SK-N-SH (cell line): Measurements from ENCODE around the gene HDAC7.

Source experiments
- CTCF ChIP-seq: fragments of 200-600 bp; sonication (generic); IDR thresholded peaks from 2 replicates; pipeline ENCODE4 v1.6.1; 2017; ENCODE audit warnings: antibody characterized with exemption, mild to moderate bottlenecking, moderate library complexity
- EP300 ChIP-seq, 2 experiments: IDR thresholded peaks; 2 replicates each; pipeline versions ENCODE4 v1.4.0 to v1.6.1; 2012; ENCODE audit warnings: borderline replicate concordance in 1 of 2, low read depth in 1 of 2, low read length in 1 of 2
- EZH2phosphoT487 ChIP-seq: fragments of 200-600 bp; sonication (generic); IDR thresholded peaks from 2 replicates; pipeline ENCODE4 v1.6.1; 2017; ENCODE audit warnings: low read depth, mixed run types, mild to moderate bottlenecking, antibody characterized with exemption, moderate library complexity, borderline replicate concordance
- PBX3 ChIP-seq: IDR thresholded peaks from 2 replicates; pipeline ENCODE4; 2012
- POLR2AphosphoS5 ChIP-seq: IDR thresholded peaks from 2 replicates; pipeline ENCODE4 v1.6.1; 2012; ENCODE audit warnings: low read depth, low read length
- RAD21 ChIP-seq: IDR thresholded peaks from 2 replicates; pipeline ENCODE4 v1.6.1; 2012; ENCODE audit warnings: mild to moderate bottlenecking, low read length
- RFX5 ChIP-seq: IDR thresholded peaks from 2 replicates; pipeline ENCODE4 v1.6.1; 2012; ENCODE audit warnings: mild to moderate bottlenecking, improper control_type of control experiment, low read length
- SIN3A ChIP-seq: IDR thresholded peaks from 2 replicates; pipeline ENCODE4 v1.6.1; 2012; ENCODE audit warnings: low read depth, mild to moderate bottlenecking, low read length, moderate library complexity, borderline replicate concordance
- TAF1 ChIP-seq: IDR thresholded peaks from 2 replicates; pipeline ENCODE4 v1.6.1; 2012; ENCODE audit warnings: low read depth, mild to moderate bottlenecking, low read length, moderate library complexity, borderline replicate concordance
- TCF12 ChIP-seq: IDR thresholded peaks from 2 replicates; pipeline ENCODE4 v1.4.0; 2012
- ZBTB33 ChIP-seq: IDR thresholded peaks from 2 replicates; pipeline ENCODE4 v1.4.0; 2012; ENCODE audit warnings: low read depth, borderline replicate concordance
- TF ChIP-seq, protein P1 (sequence below): IDR thresholded peaks from 2 replicates; pipeline ENCODE4 v1.4.0; 2012; ENCODE audit warnings: low read depth
- TF ChIP-seq, protein P2 (sequence below): fragments of 150-350 bp; IDR thresholded peaks from 2 replicates; pipeline ENCODE4 v1.6.1; 2016; ENCODE audit warnings: mild to moderate bottlenecking, low read depth, low read length

- TF ChIP-seq CTCF (no peak), POLR2AphosphoS5 (no peak), ZBTB33 (no peak), TAF1 (no peak), RFX5 (no peak), EZH2phosphoT487 (no peak), RAD21 (no peak), EP300 (IDR thresholded peaks at IDR 0.05; ENCODE audit: borderline replicate concordance in 1 of 2, low read depth in 1 of 2, low read length in 1 of 2) (no peak), PBX3 (no peak), TCF12 (no peak), SIN3A (no peak)
- TF ChIP-seq, protein P1, sequence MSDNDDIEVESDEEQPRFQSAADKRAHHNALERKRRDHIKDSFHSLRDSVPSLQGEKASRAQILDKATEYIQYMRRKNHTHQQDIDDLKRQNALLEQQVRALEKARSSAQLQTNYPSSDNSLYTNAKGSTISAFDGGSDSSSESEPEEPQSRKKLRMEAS: no peak
- TF ChIP-seq, protein P2, sequence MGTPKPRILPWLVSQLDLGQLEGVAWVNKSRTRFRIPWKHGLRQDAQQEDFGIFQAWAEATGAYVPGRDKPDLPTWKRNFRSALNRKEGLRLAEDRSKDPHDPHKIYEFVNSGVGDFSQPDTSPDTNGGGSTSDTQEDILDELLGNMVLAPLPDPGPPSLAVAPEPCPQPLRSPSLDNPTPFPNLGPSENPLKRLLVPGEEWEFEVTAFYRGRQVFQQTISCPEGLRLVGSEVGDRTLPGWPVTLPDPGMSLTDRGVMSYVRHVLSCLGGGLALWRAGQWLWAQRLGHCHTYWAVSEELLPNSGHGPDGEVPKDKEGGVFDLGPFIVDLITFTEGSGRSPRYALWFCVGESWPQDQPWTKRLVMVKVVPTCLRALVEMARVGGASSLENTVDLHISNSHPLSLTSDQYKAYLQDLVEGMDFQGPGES: no peak
Observed at GRCh38 chr12:47790676-47791350, 28.9 kb downstream of the HDAC7 start.
